ENCODE data around the gene SLC35E3.

SLC35E3 gene

DNA sequence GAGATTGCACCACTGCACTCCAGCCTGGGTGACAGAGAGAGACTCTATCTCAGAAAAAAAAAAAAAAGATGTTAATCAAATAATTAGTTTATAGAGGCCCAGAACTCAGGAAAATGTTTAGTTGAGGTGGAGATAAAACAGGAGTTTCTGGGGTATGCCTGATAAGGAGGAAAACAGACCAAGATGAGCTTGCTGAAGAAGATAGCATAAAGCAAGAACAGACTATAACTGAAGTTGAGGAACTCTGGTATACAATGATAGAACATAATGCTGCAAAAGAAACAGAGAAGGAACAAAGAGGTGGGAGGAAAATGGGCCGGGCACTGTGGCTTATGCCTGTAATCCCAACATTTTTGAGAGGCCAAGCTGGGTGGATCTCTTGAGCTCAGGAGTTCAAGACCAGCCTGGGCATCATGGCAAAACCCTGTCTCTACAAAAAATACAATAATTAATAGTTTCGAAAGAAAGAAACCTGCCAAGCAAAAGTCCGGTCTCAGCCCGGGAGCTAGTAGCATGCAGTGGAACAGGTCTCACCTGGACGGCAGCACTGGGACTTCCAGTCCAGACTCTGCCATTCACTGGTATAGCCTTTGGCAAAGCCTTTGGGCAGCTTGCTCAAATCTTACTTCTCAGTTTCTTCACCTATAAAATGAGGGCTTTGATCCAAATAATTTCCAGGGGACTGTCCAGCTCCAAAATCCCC lies 25.4 kb downstream of the SLC35E3 start:
- no peak for DNase-seq

DNA sequence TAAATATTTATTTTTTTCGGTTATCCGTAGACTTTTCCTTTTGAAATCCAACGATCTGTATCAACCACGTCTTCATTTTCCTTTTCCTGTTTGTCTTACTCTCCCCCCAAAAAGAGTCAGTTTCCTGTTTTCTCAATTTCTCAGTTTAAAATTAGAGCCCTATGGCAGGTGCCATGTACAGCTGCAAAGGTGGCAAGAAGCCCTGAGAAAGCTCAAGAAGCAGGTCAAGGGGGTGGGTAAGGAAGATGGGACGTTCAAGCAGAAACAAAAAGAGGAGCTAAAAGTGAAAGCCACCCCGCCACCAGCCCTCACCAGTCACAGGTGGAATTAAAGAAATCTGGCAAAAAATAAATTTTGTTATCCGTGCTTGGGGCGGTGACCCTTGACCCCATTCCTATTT lies 26.7 kb downstream of the SLC35E3 start:
- DNase-seq: no peak

DNA sequence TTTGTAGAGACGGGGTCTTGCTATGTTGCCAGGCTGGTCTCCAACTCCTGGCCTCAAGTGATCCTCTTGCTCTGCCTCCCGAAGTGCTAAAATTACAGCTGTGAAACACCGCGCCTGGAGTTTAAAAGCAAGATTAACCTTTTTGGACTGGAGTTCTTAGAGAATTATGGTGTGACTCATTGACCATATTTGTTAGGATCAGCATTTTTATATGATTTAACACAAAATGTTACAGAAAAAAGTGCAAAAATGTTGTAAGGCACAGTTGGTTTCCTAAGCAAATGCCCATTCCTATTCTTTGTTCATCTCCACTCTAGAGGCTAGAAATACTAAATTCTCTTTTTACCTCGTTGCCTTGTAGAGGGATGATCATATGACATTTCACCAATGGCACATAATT lies 27.6 kb downstream of the SLC35E3 start:
- no peak for DNase-seq

DNA sequence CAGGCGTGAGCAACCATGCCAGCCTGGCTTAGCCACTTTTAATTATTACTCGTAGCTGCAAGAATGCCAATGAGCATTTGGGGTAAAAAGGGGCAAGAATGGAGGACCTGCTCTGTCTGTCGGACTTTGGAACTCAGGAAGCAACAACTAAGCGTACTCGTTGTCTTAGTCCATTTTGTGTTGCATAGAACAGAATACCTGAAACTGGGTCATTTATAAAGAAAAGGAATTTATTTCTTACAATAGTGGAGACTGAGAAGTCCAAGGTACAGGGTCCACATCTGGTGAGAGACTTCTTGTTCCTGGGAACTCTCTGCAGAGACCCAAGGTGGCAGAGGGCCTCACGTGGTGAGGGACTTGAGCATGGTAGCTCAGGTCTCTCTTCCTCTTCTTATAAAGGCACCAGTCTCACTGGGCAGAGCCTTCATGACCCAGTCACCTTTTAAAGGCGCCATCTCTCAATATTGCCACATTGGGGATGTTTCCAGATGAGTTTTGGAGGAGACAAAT lies 29.2 kb downstream of the SLC35E3 start:
- no peak for DNase-seq

DNA sequence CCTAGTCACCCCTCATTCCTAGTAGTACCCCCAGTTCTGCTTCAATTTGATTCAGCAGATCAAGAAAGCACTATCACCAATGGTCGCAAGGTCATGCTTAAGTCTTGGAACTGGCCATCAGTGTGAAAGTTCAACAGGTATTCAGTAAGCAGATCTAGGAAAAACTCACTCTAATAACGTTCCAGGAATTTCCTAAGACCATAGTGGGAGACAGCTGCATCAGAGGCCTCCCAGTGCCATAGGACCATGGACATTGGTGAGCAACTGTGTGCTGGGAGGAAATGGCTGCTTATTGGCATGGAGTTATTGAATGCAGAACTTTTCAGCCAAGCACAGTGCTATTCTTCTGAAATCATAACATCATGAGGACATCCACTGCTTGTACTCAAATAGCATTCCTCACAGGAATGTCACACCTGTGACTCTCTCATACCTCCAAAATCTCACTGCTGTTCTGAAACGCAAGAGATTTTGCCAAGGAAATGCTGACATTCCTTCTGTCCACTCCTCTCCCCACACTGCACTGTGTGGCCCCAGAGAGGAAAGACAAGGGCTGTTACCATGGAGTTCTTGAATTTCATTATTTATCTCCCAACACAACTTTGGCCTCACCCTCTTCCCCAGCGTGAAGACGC lies 31.1 kb downstream of the SLC35E3 start:
- no peak for DNase-seq

DNA sequence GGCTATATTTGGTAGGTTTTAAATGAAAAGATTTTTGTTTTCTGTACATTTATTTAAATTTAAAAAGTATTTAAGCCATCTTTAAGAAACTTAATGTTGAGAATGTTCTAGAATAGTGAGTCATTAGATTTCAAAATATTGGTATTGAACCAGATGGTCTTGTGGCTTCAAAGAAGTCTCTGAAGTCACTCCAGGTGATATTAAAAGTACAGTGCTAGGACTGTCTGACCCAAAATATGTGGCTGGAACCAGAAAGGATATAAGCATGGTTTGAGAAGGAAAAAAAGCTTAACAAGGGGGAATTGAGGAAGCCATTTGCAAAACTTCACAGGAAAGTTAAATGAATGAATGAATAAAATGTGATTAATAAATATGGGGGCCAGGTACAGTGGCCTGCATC lies 33.3 kb downstream of the SLC35E3 start:
- DNase-seq: no peak

DNA sequence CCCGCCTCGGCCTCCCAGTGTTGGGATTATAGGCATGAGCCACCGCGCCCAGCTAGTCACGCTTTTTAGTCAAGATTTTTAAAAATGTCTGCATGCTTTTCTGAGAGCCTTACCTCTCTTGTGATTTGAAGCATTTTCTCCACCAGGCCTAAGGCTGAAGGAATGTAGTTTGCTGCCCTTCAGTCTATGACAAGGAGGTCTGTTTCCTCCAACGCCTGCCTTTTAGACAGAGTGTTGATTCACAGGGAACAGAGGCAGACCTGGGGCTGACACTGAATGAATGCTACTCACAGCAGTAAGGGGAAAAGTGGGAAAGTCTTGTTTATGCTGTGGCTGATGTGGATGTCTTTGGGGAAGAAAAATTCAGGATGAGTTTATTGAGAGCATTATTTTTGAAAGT lies 34.8 kb downstream of the SLC35E3 start:
- DNase-seq: no peak

DNA sequence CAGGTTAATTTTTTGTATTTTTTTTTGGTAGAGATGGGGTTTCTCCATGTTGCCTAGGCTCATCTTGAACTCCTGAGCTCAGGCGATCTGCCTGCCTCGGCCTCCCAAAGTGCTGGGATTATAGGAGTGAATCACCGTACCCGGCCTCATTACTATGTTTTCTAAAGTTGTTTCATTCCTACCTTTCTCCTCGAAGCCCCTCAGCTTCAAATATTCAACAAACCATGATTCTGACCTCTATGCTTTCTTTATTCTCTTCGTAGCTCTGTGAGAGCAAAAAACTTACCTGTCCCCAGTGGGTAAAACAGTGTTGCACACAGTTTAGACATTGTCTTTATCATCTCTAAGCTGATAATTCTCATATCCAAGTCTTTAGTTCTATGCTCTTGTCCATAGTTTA lies 35.8 kb downstream of the SLC35E3 start:
- DNase-seq: no peak

DNA sequence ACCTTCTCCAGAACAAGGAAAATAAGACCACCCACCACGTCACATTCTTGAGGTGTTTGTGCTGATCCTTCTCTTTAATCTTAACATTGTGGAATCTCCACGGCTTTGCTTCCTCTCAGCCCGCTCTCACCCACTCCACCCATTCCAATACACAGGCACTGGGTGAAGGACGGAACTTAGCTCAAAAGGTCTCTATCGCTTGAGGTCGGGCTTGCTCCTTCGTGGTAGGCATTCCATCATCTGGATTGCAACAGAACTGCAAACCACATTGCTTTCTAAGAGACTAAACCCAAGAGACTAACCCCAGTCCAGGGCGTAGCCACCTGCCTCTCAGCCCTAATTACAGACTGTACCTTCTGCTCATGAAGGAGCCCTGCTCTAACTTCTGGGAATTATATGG lies 38.0 kb downstream of the SLC35E3 start:
- DNase-seq: no peak

DNA sequence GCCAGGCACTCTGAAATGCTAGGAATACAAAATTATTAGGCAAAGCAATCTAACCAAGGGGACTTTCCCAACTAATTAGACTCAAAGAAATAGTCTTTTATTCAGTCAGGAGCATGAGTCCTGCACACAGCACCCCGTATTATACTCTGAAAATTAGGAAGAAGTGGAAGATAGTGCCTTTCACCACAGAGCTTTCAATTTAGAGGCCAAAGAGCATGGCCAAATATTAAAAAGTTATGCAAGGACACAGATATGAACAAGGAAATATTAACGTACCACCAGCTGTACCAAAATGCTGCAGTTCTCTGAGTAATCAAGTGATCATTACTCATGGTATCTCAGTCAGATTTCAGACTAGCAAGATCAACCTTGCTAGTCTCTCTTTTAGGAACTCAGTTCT lies 39.4 kb downstream of the SLC35E3 start:
- DNase-seq: no peak

DNA sequence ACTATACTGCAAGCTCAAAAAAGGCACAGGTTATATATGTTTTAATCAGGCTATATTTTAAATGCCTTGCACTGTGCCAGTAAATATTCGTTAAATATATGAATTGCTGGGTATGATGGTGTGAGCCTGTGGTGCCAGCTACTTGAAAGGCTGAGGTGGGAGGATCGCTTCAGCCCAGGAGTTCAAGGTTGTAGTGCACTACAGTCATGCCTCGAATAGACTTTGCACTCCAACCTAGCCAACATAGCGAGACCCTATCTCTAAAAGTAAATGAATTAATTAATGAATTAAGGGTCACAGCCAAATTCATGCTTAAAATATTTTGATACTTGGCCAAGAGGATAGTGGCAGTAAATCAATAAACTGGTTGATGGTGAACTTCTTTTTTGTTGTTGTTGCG lies 39.8 kb downstream of the SLC35E3 start:
- DNase-seq: no peak

DNA sequence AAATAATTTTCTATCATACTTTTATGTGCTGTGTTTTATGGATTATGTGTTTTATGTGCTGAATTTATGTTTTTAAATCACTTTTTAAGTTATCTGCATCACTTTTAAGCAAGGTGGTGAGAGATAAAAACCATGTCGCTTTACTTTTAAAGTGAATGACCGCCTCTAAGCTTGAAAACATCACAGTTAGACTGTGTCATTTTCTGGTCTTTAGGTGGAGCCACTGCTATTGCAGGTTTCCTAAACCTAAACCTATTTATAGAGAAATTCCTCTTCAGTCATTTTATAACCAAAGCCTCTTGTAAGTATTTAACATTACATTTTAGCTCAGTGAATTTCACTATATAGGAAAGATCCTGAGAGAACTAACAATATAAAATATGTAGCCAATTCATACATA lies 41.0 kb downstream of the SLC35E3 start:
- DNase-seq: no peak

DNA sequence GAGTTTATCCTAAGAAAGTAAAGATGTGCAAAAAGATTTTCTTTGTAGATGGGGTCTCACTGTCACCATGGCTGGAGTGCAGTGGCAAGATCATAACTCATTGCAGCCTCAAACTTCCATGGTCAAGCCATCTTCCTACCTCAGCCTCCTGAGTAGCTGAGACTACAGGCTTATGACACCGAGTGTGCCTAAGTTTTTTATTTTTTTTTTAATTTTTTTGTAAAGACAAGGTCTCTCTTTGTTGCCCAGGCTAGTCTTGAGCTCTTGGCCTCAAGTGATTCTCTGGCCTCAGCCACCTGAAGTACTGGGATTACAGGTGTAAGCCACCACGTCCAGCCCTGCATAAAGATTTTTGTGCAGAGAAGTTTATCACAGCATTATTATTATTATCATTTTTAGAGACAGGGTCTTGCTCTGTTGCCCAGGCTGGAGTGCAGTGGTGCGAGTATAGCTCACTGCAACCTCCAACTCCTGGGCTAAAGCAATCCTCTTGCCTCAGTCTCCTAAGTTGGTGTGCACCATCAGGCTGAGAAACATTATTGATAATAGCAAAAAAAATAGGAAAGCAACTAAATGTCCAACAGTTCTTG lies 42.7 kb downstream of the SLC35E3 start:
- no peak for DNase-seq

DNA sequence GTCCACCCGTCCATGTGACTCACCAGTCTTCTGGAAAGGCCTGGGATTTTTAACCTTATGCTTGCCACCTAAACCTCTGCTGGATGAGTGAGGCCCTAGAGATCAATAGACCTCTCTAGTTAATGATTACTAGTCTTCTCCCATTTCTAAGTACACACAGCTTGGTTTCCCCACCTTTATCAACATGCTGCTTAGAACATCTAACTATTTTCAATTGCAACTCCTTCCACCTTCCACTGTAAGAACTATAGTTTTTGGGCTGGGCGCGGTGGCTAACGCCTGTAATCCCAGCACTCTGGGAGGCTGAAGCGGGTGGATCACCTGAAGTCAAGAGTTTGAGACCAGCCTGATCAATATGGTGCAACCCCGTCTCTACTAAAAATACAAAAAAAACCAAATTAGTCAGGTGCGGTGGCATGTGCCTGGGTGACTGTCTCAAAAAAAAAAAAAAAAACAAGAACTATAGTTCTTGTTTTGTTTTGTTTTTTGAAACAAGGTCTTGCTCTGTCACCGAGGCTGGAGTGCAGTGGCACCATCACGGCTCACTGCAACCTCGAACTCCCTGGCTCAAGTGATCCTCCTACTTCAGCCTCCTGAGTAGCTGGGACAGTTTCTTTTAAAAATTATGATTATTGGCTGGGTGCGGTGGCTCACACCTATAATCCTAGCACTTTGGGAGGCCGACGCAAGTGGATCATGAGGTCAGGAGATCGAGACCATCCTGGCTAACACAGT lies 43.3 kb downstream of the SLC35E3 start:
- DNase-seq: no peak

DNA sequence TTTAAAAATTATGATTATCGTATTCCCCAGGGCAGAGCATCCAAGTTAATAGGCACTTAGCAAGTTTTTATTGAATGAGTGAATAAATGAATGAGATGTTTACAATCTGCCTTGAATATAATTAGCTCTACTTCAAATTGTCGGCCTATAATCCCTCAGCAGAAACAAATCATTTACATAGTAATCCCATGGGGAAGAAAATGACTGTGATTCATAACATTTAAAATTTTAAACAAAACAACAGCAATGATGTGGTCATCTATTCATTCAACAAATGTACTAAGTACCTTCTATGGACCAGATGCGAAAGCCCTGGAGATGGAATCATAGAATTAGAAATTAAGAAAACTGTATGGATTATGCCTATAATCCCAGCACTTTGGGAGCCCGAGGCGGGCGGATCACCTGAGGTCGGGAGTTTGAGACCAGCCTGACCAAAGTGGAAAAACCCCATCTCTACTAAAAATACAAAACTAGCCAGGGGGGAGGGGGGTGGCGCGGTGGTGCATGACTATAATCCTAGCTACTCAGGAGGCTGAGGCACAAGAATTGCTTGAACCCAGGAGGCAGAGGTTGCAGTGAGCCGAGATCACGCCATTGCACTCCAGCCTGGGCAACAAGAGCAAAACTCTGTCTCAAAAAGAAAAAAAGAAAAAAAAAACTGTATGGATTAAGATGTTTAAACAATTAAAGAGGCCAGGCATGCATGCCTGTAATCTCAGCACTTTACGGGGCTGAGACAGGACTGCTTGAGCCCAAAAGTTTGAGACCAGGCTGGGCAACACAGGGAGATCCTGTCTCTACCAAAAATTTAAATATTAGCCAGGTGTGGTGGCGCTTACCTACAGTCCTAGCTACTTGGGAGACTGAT lies 44.3 kb downstream of the SLC35E3 start:
- no peak for DNase-seq

DNA sequence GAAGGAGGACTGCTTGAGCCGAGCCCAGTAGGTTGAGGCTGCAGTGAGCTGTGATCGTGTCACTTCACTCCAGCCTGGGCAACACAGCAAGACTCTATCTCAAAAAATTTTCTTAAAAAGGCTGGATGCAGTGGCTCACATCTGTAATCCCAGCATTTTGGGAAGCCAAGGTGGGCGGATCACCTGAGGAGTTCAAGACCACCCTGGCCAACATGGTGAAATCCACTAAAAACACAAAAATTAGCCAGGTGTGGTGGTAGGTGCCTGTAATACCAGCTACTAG lies 44.9 kb downstream of the SLC35E3 start:
- DNase-seq: no peak

DNA sequence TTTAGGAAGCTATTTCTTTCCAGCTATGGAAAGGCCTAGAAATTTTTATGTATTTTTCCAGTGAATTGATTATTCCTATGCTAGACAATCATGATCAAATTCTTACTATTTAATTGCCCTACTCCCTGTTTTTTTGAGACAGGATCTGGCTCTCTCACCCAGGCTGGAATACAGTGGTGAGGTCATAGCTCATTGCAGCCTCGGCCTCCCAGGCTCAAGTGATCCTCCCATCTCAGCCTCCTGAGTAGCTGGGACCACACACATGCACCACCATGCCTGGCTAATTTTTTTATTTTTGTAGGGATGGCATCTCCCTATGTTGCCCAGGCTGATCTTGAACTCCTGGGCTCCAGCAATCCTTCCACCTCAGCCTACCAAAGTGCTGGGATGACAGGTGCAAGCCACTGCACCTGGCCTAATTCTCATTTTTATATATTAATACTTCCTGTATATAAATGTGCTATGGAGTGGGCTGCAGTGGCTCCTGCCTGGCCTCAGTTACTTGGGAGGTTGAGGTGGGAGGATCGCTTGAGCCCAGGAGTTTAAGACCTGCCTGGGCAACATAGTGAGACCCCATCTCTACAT lies 46.0 kb downstream of the SLC35E3 start:
- no peak for DNase-seq

DNA sequence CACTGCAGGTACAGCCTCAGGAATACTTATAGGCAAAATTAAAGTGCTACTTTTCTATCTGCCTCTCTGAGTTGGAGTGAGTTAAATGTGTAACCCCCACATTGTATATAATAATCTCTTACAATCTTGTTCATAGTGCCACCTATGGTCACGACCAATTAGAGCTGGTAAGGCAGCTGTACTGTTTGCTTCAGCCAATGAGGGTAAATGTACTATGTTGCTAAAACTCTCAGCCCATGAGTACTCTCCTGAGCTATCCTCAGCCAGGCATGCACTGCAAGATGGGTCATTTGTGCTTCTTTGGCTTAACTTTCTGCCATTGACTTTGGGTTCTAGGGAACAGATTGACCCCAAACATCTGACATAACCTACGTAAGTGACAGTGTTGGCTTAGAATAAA lies 47.0 kb downstream of the SLC35E3 start:
- DNase-seq: no peak

DNA sequence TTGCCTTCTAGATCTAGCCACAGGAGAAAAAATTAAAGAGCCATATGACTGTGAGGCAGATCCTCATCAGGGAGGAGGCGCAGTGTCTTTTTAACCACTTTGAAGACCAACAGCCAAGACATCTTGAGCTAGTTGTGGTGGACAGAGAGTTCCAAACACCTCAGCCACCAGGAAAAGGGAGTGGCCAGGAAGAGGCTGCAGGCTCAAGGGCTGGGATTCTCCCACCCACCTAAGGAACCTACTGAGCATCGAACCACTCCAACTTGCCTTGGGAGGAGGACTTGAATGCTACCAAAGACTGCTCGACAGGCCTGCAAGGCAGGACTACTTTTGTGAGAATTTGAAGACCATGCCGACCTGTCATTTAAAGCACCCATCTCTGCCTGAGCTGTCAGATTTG lies 47.5 kb downstream of the SLC35E3 start:
- no peak for DNase-seq

DNA sequence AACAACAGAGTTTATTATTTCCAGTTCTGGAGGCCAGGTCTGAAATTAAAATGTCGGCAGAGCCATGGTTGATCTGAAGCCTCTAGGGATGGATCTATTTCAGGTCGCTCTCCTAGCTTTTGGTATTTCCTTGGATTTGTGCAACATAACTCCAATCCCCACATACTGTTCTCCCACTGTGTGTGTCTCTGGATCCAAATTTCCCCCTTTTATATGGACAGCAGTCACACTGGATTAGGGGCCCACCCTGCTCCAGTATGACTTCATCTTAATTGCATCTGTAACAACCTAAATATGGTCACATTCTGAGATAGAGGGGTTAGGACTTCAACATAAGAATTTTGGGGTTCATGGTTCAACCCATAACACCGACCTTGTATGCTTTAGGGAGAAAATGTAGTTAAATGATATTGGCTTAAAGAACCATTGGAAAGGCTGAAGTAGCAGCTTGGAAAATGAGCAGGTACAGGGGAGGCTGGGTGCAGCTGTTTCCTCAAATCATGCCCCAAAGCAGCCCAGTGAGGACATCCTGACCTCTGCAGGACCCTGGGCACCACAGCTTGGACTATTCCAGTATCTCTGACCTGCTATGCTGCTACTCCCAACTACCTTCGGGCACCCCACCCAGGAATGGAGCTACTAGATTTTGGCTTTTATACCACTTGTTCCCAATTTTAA lies 48.1 kb downstream of the SLC35E3 start:
- no peak for DNase-seq

DNA sequence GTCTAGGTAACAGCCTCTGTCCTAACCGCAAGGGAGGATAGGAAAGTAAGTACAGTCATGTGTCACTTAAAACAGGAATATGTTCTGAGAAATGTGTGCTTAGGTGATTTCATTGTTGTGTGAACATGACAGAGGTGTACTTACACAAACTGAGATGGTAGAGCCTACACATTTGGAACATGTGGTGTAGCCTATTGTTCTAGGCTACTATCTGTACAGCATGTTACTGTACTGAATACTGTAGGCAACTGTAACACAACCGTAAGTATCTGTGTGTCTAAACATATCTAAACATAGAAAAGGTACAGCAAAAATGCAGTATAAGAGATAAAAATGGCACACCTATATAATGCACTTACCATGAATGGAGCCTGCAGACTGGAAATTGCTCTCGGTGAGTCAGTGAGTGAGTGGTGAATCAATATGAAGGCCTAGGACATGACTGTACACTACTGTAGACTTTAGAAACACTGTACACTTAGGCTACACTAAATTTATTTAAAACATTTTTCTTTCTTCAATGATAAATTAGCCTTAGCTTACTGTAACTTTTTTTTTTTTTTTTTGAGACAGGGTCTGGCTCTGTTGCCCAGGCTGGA lies 48.8 kb downstream of the SLC35E3 start:
- no peak for DNase-seq

DNA sequence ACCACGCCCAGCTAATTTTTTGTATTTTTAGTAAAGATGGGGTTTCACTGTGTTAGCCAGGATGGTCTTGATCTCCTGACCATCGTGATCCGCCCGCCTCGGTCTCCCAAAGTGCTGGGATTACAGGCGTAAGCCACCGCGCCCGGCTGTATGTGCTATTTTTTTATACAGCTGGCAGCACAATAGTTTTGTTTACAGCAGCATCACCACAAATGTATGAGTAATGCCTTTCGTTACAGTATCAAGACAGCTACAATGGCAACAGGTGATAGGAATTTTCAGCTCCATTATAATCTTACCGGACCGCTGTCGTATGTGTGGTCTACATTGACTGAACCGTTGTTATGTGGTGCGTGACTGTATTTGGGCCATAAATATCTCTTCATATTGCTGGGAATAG lies 50.4 kb downstream of the SLC35E3 start:
- no peak for DNase-seq

Data from NCI-H1092 (cell line).